Activated CD4-positive, alpha-beta T cell treated with anti-CD3 and anti-CD28 coated beads, Interleukin-2, amount 10 ng/mL, durations not matched to agents 7 days and 5 days (primary cell): ENCODE data around the gene AKT2. TPM values are rescaled to one million over a fixed set of nuclear protein-coding genes. Genes with fewer than 3 reads are reported as not detected.

Experiments used
- CTCF ChIA-PET: fragments of 350-600 bp; sonication (Branson Sonifier 250); formaldehyde crosslinking; loops from one replicate; lab custom pipeline; 2021; ENCODE audit warnings: antibody characterized with exemption; lab: Charles Lee
- POLR2A ChIA-PET: fragments of 350-600 bp; sonication (Branson Sonifier 250); formaldehyde crosslinking; loops from one replicate; lab custom pipeline; 2021; ENCODE audit warnings: antibody characterized with exemption; lab: Charles Lee
- DNase-seq: peaks from one replicate; pipeline ENCODE4 v3.0.0-alpha.2; 2020
- H3K27ac Mint-ChIP-seq: one replicate; pipeline ENCODE4 v1.8.0; 2021; ENCODE audit warnings: mild to moderate bottlenecking, moderate library complexity, mixed read lengths
- H3K27me3 Mint-ChIP-seq: one replicate; pipeline ENCODE4 v1.8.0; 2021; ENCODE audit warnings: mixed read lengths
- H3K36me3 Mint-ChIP-seq: one replicate; pipeline ENCODE4 v1.8.0; 2021; ENCODE audit warnings: low read depth, mixed read lengths
- H3K4me1 Mint-ChIP-seq: one replicate; pipeline ENCODE4 v1.8.0; 2021; ENCODE audit warnings: mixed read lengths
- H3K4me3 Mint-ChIP-seq: one replicate; pipeline ENCODE4 v1.8.0; 2021; ENCODE audit warnings: mild to moderate bottlenecking, moderate library complexity, mixed read lengths
- H3K9me3 Mint-ChIP-seq: one replicate; pipeline ENCODE4 v1.8.0; 2021; ENCODE audit warnings: mixed read lengths
- total RNA-seq, 2 experiments: library from RNA; stranded (reverse); gene quantifications; one replicate each; pipeline ENCODE4 v1.2.3, GENCODE V29; 2021

AKT2 gene
- total RNA-seq, 2 experiments from 2014 or later = 131 to 148 TPM

DNA sequence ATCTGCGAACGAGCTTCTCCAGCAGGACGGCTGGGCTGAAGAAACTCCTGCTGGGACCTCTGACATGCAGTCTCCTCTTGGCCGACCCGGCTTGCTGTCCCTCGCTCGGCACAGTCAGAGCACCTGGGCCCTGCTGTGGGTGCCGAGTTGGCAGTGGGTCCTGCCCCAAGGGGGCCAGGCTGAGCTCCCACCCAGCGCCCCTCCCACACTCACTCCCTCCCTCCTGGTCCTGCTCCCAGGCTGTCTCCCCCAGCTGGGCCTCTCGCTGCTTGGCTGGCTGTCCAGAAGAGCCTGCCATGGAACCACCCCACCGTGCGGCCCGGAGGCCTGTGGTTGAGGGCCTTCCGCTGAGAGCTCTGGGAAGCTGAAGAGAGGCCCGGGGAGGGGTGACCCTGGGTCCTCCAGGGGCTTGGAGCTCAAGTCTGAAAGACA, 6.0 kb downstream of the AKT2 start:
- Mint-ChIP-seq H3K27me3 (no peaks in the 10 kb centered on the region), H3K4me3 (no peak overlapping the region), H3K36me3 (no peaks in the 10 kb centered on the region), H3K9me3 (no peaks in the 10 kb centered on the region), H3K4me1 (peaks cover 68% of the 10 kb centered on the region), H3K27ac (no peak overlapping the region)
- ChIA-PET POLR2A (no interaction called here), CTCF (interaction anchor here (1.4 kb wide), 1 partner anchor 9 kb away, joined by 6 read pairs; no protein-coding TSS in a partner anchor)
- DNase-seq = no peak

DNA sequence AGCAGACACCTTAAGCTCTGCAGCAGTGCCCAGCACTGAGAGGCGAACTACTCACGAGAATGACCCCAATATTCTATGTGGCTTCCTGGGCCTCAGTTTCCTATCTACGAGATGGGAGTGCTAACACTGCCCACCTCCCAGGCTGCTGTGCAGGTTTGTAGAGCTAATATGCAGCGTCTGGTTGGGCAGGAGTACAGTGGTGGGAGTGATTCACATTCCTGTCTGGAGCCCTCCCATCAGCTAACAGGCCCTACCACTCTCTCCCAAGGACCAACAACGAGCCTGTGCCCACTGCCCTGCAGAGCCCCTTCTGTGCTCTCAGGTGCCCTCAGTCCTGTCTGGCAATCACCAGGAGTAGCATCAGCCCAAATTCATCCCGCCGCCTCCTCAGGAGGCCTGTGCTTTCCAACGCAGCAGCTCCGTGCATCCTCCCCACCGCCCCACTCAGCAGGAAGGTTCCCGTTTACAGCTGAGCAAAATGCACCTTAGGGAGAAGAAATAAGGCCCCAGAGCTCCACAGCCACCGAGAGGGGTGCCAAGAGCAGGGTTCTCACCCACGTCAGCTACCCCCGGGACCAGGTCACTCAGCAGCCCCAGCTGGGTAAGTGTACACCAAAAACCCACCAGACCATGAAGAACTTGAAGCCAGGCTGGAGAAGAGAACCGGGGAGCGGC, 6.6 kb downstream of the AKT2 start:
- Mint-ChIP-seq H3K4me1 (peaks cover 68% of the 10 kb centered on the region), H3K9me3 (no peaks in the 10 kb centered on the region), H3K4me3 (no peak overlapping the region), H3K36me3 (no peaks in the 10 kb centered on the region), H3K27ac (peak overlapping the region; percentile 46), H3K27me3 (no peaks in the 10 kb centered on the region)
- ChIA-PET CTCF (interaction anchor here (0.6 to 1.4 kb wide), 2 partner anchors 9 to 16 kb away, joined by 4 to 6 read pairs; no protein-coding TSS in a partner anchor), POLR2A (no interaction called here)
- DNase-seq = no peak

DNA sequence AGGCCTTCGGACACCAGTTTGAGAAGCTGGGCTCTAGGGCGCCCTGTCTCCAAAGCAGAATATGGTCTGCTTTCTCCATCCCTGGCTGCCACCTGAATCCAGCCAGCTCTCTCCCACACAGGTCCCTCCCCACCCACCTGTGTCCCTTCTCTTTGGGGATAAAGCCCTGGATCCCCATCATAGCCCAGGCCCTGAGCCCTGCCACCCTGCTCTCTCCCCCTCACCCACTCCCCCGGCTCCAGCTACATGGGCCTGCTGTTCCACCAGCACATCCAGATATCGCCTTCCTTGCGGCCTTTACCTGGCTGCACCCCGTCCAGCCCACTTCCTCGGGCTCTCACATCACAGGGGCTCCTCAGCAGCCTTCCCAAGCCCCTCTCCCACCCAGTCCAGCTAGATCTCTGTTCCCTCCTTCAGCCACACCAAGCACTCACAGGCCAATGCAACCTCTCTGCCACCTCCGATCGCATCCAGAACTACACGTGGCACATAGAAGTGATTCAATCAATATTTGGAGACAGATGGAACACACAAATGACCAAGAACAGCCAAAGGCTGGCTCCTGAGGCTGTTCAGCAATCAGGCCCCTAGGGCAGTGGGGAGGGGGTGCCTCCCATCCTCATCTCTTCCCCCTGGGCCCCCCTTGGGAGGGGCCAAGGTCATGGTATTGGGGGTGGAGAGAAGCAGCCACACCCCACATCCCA, 7.6 kb downstream of the AKT2 start:
- H3K4me3 Mint-ChIP-seq = no peak overlapping the region
- no peak for DNase-seq
- no peaks in the 10 kb centered on the region for H3K36me3 Mint-ChIP-seq
- H3K4me1 Mint-ChIP-seq = peaks cover 66% of the 10 kb centered on the region
- POLR2A ChIA-PET = no interaction called here
- H3K27ac Mint-ChIP-seq = peak overlapping the region; percentile 6
- CTCF ChIA-PET = interaction anchor here (0.6 kb wide), 1 partner anchor 71 kb away, joined by 3 read pairs; no protein-coding TSS in a partner anchor
- H3K9me3 Mint-ChIP-seq = no peaks in the 10 kb centered on the region
- H3K27me3 Mint-ChIP-seq = no peaks in the 10 kb centered on the region

DNA sequence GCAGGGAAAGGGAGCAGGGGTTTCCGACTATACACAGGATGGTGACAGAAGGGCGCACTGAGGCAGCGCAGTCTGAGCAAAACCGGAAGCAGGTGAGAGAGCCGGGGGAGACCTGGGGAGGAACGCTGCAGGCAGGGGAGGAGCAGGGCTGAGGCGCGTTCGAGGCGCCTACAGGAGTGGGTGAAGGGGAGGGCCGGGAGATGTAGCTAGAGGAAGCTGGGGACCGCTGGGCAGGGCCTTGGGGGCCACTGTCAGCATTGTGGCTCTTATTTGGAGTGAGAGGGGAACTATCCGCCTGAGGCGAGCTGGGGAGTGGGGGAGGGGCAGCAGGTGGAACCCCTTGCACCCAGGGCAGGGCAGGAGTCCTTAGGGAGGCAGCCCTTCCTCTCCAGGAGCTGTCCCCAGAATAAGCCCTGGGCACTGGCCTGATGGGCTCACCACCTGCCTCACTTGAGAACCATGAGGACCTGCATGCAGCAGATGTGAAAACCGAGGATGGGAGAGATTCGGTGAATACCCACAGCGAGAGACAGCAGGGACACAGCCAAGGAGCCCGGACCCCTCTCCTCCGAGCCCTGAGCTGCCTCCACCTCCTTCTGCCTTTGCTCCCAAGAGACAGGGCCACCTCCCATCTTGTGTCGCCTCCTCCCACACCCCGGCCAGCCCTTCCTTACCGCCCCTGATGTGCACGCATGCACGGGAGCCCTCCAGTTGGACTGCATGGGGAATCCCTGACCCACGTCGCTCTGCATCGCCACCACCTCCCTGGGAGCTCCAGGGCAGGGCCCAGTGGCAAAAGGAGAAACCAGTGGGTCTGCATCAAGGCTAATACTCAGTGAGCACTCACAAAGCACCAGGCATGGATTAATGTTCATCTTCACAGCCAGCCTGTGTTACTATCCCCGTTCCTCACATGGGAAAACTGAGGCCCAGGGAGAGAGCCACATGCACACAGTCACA, 10.3 kb downstream of the AKT2 start:
- ChIA-PET POLR2A (no interaction called here), CTCF (interaction anchor here (0.7 kb wide), 1 partner anchor 153 kb away, joined by 4 read pairs; no protein-coding TSS in a partner anchor)
- Mint-ChIP-seq H3K4me1 (peaks cover 64% of the 10 kb centered on the region), H3K36me3 (peaks cover 2% of the 10 kb centered on the region), H3K27ac (peak overlapping the region; percentile 63), H3K27me3 (no peaks in the 10 kb centered on the region), H3K4me3 (peak overlapping the region; percentile 12), H3K9me3 (no peaks in the 10 kb centered on the region)
- DNase-seq = peak; percentile 60

DNA sequence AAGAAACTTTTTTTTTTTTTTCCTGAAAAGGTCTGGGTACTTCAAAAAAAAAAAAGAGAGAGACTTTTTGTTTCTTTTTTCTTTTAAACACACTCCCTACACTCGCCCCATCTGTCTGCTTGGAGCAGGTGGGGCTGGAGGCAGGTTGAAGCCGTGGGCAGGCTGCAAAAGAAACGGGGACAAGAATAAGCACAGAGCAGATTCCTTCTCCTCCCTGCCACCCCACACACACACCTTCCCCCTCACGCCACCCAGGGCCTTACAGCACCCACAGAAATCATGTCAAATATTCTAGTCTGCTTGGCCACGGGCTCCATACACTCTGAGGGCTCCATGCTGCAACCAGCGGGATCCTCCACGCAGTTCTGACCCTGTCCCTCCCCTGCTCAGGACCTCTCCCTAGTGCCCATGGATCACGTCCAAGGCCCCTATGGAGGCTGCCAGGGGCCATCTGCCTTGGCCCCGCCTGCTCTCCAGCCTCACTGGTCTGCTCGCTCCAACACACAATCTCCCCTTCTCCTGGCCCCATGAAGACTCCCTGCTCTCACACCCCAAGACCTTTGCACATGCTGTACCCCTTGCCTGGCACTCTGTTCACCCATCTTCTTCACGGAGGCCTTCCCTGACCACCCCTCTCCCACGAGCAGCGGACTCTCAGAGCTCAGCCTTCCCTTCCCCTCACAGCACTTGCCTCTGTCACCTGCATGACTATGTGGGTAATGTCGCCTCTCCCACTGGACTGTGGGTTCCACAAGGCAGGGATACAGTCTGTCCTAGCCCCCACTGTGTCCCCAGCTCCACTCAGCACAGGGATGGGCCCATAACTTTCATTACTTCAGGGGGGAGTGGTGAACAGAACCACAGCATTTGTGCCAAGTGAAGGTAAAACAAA, 11.4 kb downstream of the AKT2 start:
- H3K4me1 Mint-ChIP-seq = peaks cover 65% of the 10 kb centered on the region
- no peaks in the 10 kb centered on the region for H3K27me3 Mint-ChIP-seq
- ChIA-PET POLR2A (no interaction called here), CTCF (no interaction called here)
- H3K36me3 Mint-ChIP-seq = peaks cover 2% of the 10 kb centered on the region
- DNase-seq = no peak
- no peak overlapping the region for H3K4me3 Mint-ChIP-seq
- H3K27ac Mint-ChIP-seq = peak overlapping the region; percentile 63
- H3K9me3 Mint-ChIP-seq = no peaks in the 10 kb centered on the region

DNA sequence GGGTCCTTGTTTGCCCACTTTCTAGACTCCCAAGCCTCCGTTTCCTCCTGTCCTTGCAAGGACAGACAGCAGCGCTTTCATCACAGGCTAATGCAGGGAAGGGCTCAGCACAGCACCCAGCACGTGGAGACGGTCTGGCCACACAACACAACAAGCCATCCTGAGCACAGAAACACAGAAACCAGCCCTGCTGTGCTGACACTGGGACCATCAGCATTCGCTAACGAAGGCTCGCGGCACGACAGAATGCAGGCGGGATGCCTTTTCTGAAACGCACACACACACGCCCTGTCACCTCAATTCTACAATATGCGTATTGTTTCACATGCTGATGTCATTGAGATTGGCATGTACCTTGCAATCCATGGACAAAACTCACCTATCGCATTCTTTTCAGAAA, 12.9 kb downstream of the AKT2 start:
- Mint-ChIP-seq H3K27me3 (no peaks in the 10 kb centered on the region), H3K4me3 (no peak overlapping the region), H3K36me3 (peaks cover 2% of the 10 kb centered on the region), H3K4me1 (peaks cover 55% of the 10 kb centered on the region), H3K9me3 (no peaks in the 10 kb centered on the region), H3K27ac (no peak overlapping the region)
- no peak for DNase-seq
- ChIA-PET POLR2A (no interaction called here), CTCF (no interaction called here)

DNA sequence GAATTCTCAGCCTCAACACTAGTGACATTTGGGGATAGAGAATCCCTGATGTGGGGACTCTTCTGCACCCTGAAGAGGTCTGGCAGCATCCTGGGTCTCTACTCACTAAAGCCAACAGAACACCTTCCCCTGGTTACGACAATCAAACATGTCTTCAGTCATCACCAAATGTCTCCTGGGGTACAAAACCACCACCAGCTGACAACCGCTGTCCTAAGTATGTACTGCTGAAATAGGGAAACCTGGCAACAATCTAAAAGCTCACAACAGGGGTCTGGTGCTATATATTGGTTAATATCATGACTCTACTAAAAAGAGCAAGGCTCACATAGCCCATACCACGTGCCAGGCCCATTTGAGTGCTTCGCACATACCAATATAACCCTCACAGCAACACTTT, 13.4 kb downstream of the AKT2 start:
- H3K27ac Mint-ChIP-seq = no peak overlapping the region
- CTCF ChIA-PET = no interaction called here

DNA sequence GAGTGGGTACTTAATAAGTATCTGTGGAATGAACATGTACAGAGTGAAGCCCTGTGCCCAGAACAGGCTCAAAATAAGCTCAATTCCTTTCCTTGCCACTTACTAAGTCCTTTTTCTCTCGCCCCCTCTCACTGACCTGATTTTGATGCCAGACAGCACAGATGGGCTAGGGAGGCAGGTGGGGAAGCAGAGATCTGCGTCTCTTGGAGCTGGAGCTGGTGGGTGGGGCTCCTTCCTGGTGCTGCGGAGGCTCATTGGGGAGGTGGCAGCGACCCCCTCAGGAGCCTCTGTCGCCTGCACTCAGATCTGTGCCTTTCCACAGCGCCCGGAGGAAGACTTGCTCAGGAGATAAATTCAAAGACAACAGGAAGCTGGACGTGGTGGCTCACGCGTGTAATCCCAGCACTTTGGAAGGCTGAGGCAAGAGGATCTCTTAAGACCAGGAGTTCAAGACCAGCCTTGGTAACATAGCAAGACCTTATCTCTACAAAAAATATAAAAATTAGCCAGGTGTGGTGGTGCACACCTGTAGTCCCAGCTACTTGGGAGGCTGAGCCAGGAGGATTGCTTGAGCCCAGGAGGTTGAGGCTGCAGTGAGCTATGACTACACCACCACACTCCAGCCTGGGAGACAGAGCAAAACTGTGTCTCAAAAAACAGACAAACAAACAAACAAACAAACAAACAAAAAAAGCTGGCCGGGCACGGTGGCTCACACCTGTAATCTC, 14.6 kb downstream of the AKT2 start:
- Mint-ChIP-seq H3K4me1 (peaks cover 49% of the 10 kb centered on the region), H3K27me3 (no peaks in the 10 kb centered on the region), H3K4me3 (no peak overlapping the region), H3K36me3 (peaks cover 2% of the 10 kb centered on the region), H3K27ac (no peak overlapping the region), H3K9me3 (no peaks in the 10 kb centered on the region)
- ChIA-PET POLR2A (no interaction called here), CTCF (interaction anchor here (1.3 to 1.7 kb wide), 2 partner anchors 9 to 42 kb away, joined by 3 to 6 read pairs; no protein-coding TSS in a partner anchor)
- no peak for DNase-seq

More for the DNA sequence above, 13.4 kb downstream of the AKT2 start:
- peaks cover 2% of the 10 kb centered on the region for H3K36me3 Mint-ChIP-seq
- no peak overlapping the region for H3K4me3 Mint-ChIP-seq
- H3K4me1 Mint-ChIP-seq = peaks cover 52% of the 10 kb centered on the region
- no peaks in the 10 kb centered on the region for H3K27me3 Mint-ChIP-seq
- DNase-seq = no peak
- POLR2A ChIA-PET = no interaction called here
- H3K9me3 Mint-ChIP-seq = no peaks in the 10 kb centered on the region

DNA sequence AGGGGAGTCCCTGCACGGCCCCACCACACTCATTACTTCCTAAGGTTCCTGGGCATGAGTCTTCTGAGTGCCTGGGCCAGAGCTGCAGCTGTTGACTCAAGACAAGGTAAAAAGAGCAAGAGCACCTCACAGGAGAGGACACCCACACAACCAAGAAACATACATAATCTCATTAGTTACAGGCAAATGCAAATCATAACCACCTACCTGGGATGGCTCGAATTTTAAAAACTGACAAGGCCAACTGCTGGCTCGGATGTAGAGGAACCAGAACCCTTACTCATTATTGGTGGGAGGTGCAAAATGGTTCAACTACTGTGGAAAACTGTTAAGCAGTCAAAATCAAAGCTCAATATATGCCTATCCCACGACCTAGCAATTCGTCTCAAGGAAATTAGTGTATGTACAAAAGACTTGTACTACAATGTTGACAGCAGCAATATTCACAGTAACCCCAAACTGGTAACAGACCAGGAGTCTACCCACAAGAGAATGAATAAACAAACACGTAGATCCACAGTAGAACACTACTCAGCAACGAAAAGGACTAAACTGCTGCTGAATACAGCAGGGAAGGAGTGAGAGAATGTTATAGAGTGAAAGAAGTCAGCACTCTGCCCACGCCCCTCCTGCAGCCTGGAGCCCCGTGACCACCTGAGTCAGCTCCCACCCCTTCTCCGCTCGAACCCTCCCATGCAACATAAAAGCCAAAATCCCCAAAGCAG, 15.8 kb downstream of the AKT2 start:
- ChIA-PET CTCF (interaction anchor here (0.5 to 1.7 kb wide), 5 partner anchors 10 to 959 kb away, joined by 3 to 6 read pairs (median 3); no protein-coding TSS in a partner anchor), POLR2A (no interaction called here)
- no peak for DNase-seq
- Mint-ChIP-seq H3K9me3 (no peaks in the 10 kb centered on the region), H3K4me1 (peaks cover 39% of the 10 kb centered on the region), H3K36me3 (peaks cover 9% of the 10 kb centered on the region), H3K4me3 (no peak overlapping the region), H3K27ac (no peak overlapping the region), H3K27me3 (no peaks in the 10 kb centered on the region)

DNA sequence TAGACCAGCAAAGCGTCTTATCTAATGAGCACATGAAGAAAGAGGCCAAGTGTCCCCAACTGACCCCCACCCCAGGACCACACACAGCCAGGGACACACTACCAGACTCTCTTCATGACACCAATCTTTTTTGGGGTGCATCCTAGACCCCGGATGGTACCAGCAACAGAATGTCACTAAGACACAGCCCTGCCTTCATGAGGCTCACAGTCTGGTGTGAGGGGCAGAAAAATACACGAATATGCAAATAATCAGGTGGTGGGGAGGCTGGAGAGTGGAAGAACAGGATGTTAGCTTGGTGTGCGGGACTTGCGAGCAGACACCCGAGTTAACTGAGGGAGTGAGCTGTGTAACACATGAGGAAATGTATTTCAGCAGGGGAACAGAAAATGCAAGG, 17.5 kb downstream of the AKT2 start:
- Mint-ChIP-seq H3K4me3 (no peak overlapping the region), H3K4me1 (peaks cover 24% of the 10 kb centered on the region), H3K36me3 (peaks cover 25% of the 10 kb centered on the region), H3K27ac (no peak overlapping the region), H3K9me3 (no peaks in the 10 kb centered on the region), H3K27me3 (no peaks in the 10 kb centered on the region)
- DNase-seq = no peak
- CTCF ChIA-PET = interaction anchor here (1.2 to 1.5 kb wide), 2 partner anchors 9 to 16 kb away, joined by 3 read pairs; no protein-coding TSS in a partner anchor
- POLR2A ChIA-PET = no interaction called here
